Dermis blood vessel endothelial cell (primary cell): ENCODE results near the gene PIN1. TPM values are rescaled to one million over a fixed set of nuclear protein-coding genes. Genes with fewer than 3 reads are reported as not detected.
A peak's percentile ranks its signal among the peaks of the same experiment; 100 is the strongest.

Source experiments
- DNase-seq: peaks from one replicate; pipeline ENCODE4 v3.0.0; 2010
- total RNA-seq: library from RNA; depleted of rRNA; stranded (reverse); fragments of >200 nt; gene quantifications from 2 replicates; pipeline ENCODE4 v1.2.3, GENCODE V29; 2014

Gene PIN1
- total RNA-seq, 1 donor from 2014 or later, result 99.4 TPM

- no peak for DNase-seq
Measured at GRCh38 chr19:9857076-9857721, 22.1 kb downstream of the PIN1 start.

DNA sequence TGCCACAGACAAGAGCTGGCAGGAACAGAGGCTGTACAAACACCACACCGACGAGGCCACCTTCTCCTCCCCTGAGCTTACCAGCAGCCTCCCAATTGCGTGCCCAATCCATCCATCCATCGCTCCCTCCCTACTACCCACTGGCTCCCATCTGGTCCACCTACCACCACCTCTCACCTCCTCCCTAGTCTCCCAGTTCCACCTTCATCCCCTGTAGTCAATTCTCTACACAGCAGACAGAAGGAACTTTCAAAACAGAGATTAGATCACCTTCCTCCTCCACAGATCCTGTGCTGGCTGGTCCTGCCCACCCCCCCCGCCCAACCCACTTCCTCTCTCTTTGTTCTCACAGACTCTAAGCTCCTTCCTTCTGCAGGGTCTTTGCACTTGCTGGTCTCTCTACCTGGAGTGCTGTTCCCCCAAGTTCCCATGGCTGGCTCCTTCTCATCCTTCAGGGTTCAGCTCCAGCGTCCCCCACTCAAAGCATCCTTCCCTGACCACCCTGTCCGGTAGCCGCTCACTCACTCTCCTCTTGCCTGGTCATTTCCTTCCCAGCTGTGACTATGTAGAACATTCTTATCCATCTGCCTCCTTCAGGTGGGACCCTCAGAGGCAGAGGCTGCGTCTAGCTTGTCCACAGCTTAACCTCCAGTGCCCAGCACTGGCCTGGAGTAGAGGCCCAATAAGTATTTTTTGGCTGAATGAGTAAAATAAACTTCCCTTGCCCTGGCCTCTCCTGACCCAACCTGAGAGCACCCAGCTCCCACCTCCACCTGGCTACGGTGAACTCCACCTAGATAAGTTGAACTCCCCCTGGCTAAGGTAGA lies 23.0 kb downstream of the PIN1 start:
- DNase-seq, result peak; percentile 14

DNA sequence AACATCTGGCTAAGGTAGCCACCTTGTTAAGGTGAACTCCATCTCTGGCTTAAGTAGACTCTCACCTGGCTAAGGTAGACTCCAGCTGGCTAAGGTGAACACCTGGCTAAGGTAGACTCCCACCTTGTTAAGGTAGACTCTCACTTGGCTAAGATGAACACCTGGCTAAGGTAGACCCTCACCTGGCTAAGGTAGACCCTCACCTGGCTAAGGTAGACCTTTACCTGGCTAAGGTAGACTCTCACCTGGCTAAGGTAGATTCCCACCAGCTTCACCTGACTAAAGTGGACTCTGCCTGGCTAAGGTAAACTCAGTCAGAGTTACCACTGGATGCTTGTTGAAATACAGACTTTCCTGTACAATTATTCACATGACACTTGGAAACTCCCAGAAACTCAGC lies 23.6 kb downstream of the PIN1 start:
- no peak for DNase-seq

GRCh38 chr19:9860407-9860806 lies 25.3 kb downstream of the PIN1 start:
- no peak for DNase-seq

GRCh38 chr19:9861503-9861902 lies 26.4 kb downstream of the PIN1 start:
- no peak for DNase-seq

- DNase-seq, result no peak
Measured at GRCh38 chr19:9862938-9863337, 27.8 kb downstream of the PIN1 start.

GRCh38 chr19:9863759-9864158 lies 28.6 kb downstream of the PIN1 start:
- DNase-seq, result no peak

GRCh38 chr19:9865732-9866501 lies 30.8 kb downstream of the PIN1 start:
- no peak for DNase-seq

- no peak for DNase-seq
Measured at GRCh38 chr19:9868983-9869617, 34.0 kb downstream of the PIN1 start.

DNA sequence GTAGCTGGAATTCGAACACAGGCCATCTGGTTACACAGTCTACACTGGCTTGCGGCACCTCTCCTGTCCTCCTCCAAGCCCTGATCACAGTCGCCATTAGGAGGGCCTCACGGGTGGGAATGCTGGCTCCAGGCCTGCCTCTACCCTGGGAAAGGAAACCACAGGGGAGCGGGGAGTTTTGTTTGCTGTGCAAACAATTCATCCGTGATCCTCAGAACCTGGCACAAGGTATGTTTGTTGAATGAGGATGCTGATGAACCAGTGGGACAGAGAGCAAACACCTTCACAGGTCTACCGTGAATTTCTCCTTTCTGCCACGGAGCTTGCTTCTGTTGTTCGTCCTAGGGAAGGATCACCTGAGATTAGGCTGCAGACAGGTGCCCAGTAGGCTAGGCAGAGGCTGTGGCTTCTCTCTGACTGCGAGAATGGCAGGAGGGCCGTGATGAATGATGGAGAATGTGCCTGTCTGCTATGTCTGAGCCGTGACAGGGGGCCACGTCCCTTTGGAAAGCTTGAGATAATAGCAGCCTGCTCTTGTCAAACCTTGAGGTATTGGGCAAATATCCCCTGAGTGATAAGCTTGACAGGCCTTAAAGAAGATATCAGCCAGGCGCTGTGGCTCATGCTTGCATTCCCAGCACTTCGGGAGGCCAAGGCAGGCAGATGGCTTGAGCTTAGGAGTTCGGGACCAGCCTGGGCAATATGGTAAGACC lies 36.7 kb downstream of the PIN1 start:
- DNase-seq, result no peak

GRCh38 chr19:9872618-9873242 lies 37.6 kb downstream of the PIN1 start:
- DNase-seq, result no peak

- DNase-seq, result no peak
Measured at GRCh38 chr19:9875031-9875627, 40.0 kb downstream of the PIN1 start.

DNA sequence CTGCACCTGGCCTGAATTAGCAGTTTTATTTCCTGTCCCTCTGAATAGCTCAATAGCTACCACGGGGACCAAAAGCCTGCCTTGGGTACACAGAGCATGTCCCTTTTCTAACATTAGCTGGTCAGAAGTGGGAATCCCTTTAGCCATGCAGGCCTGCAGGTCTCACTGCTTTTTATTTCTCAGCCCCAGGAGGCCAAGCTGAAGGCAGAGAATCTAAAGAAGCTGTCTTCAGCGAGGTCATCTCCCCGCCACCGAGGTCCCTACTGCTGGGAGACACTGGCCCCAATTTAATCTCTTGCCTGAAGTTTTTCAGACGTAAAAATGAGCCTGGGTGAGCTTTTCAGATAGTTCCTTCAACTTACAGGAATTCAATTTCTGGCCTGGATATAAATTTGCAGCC lies 40.7 kb downstream of the PIN1 start:
- no peak for DNase-seq

- DNase-seq, result no peak
Measured at GRCh38 chr19:9877780-9878510, 42.8 kb downstream of the PIN1 start.

GRCh38 chr19:9878511-9879196 lies 43.5 kb downstream of the PIN1 start:
- peak; percentile 19 for DNase-seq

DNA sequence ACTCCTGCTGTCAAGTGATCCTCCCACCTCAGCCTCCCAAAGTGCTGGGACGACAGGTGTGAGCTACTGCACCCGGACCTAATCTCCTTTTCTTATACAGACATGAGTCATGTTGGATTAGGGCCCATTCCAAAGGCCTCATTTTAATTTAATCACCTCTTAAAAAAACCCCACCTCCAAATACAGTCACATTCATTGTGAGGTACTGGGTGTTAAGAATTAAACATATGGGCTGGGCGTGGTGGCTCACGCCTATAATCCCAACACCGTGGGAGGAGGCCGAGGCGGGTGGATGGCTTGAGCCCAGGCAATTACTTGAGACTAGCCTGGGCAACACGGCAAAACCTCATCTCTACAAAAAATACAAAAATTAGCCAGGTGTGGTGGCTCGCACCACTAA lies 46.6 kb downstream of the PIN1 start:
- DNase-seq, result no peak

- DNase-seq, result no peak
Measured at GRCh38 chr19:9883231-9883758, 48.2 kb downstream of the PIN1 start.

GRCh38 chr19:9883764-9884163 lies 48.6 kb downstream of the PIN1 start:
- DNase-seq, result no peak

- peak; percentile 37 for DNase-seq
Measured at GRCh38 chr19:9885077-9885552, 50.0 kb downstream of the PIN1 start.
